NCI-H2171 (cell line): Measurements from ENCODE around the gene MTCH2.
A peak's percentile ranks its signal among the peaks of the same experiment; 100 is the strongest.

Experiments
- DNase-seq: peaks from one replicate; lab custom pipeline; 2025; lab: John Stamatoyannopoulos, UW

MTCH2 gene

GRCh38 chr11:47589977-47590861 is 52.1 kb downstream of the MTCH2 start:
- DNase-seq, result no peak

- no peak for DNase-seq
Observed at GRCh38 chr11:47589584-47589976, 52.8 kb downstream of the MTCH2 start.

- no peak for DNase-seq
Observed at GRCh38 chr11:47589118-47589517, 53.2 kb downstream of the MTCH2 start.

DNA sequence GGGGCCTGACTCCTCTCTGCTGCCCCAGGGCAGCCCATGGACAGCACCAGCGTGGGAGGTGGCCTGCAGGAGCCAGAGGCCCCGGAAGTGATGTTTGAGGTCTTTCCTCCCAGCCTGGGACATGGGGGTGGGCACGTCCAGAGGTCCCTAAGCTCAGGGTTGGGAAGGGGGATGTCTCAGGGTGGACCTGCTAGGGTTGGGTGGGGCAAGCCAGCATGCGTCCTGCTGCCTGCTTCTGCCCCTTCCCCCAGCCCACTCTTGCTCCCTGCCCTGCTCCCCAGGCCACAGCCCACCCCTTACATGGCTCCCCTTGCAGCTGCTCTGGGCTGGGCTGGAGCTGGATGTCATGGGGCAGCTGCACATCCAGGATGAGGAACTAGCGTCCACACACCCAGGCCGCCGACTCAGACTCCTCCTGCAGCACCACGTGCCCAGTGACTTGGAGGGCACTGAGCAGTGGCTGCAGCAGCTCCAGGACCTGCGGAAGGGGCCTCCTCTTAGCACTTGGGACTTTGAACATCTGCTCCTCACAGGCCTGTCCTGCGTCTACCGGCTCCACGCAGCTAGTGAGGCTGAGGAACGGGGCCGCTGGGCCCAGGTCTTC is 54.5 kb downstream of the MTCH2 start:
- no peak for DNase-seq

GRCh38 chr11:47587039-47587716 is 55.2 kb downstream of the MTCH2 start:
- DNase-seq, result no peak

GRCh38 chr11:47586098-47586855 is 56.1 kb downstream of the MTCH2 start, which contains the start of gene FAM180B:
Gene FAM180B, plus strand, starts transcription at chr11:47586678. Its CDS starts 91 bp downstream, at chr11:47586769.
- DNase-seq, result no peak

DNA sequence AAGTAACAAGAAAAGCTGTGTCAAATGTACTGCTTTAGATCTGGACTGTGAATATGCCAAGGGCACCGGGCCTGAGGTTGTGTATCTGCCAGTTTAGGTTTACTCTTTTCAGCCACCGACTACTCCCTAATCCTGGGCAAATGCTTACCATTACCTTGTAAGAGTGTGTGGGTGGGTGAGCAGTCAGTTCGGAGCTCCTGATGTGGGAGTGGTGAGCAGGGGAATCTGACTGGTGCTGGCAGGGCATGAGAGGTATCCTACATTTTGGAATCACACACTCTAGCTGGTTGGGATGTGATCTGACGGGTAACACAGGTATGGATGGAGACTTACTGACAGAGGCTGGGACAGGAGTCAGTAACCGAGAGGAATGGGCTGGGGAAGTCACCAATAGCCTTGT is 58.5 kb downstream of the MTCH2 start:
- DNase-seq, result no peak

DNA sequence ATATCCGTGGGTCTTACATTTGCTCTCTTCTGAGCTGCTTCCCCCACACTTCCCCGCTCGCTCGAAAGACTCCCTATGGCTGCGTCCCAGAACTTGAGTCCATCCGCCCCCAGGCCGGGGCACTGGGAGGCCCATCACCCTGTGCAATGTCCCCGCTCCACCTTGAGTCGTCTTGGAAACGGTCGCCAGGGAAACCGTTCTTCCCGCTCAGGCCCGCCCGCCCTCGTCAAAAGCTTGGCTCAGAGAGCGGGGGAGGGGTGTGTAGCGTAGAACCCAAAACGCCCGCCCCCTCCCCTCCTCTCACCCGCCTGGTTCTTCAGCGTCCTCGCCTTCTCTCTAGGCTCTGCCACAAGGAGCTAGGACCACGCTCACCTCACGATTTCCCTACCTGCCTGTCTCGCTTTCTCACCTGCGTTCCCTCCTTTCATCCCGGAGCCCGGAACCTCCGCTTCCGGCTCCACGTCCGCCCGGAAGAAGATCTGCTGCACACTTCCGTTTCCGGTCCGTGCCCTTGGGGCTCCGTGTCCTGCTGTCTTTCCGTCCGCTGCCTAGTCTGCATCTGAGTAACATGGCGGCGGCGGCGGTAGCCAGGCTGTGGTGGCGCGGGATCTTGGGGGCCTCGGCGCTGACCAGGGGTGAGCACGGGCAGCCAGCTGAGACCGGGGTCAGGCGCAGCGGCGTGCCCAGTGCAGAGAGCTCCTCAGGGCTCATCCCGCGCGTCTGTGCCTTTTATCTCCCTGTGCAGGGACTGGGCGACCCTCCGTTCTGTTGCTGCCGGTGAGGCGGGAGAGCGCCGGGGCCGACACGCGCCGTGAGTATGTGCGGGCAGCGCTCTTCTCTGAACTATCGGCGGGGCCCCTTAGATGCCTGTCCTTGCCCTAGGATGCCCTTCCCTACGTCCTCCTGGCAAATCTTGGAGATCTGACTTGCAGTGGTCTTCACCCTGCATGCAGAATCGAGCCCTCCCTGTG is 63.5 kb downstream of the MTCH2 start, which contains the start of the genes KBTBD4 and NDUFS3:
KBTBD4 (minus strand) TSS at position 447 of the 971 bp plus-strand sequence; CDS start at position 428, 19 bp downstream.
NDUFS3 (plus strand) TSS at position 551 of the 971 bp plus-strand sequence; CDS start at position 569, 18 bp downstream.
- peak; percentile 92 for DNase-seq

GRCh38 chr11:47577460-47578041 is 64.8 kb downstream of the MTCH2 start:
- DNase-seq, result no peak

DNA sequence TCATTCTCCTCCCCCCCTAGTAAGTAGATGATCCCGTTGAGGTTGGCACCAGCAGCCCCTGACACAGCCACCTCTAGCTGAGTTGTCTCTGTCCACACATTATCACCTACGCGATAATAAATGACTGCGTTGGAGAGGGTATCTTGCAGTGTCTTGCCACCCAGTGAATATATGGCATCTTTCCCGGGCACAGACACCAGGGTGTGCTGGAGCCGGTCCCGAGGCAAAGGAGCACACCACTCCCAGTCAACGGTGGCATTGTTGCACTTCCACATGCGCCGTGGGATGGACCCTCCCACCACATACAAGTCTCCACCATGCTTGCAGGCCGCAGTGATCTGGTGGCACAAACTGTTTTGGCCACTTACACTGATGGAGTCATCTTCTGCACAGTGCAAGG is 69.0 kb downstream of the MTCH2 start:
- no peak for DNase-seq

- DNase-seq, result no peak
Observed at GRCh38 chr11:47572715-47573255, 69.6 kb downstream of the MTCH2 start.

- no peak for DNase-seq
Observed at GRCh38 chr11:47571895-47572294, 70.5 kb downstream of the MTCH2 start.

GRCh38 chr11:47571357-47571729 is 71.0 kb downstream of the MTCH2 start:
- DNase-seq, result no peak

GRCh38 chr11:47570651-47571356 is 71.6 kb downstream of the MTCH2 start:
- no peak for DNase-seq

DNA sequence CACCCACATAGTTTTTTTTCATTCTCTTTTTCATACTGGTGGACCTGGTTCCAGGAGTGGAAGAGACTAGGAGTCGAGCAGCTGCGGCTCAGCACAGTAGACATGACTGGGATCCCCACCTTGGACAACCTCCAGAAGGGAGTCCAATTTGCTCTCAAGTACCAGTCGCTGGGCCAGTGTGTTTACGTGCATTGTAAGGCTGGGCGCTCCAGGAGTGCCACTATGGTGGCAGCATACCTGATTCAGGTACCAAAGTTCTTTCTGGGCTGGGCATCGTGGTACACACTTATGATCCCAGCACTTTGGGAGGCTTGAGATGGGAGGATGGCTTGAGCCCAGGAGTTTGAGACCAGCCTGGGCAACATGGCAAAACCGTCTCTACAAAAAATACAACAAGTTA is 72.7 kb downstream of the MTCH2 start:
- DNase-seq, result no peak
